Transverse colon (tissue), 4 donors: ENCODE measurements around the gene CACNA2D4. TPM values are rescaled to one million over a fixed set of nuclear protein-coding genes. Genes with fewer than 3 reads are reported as not detected.
A peak's percentile ranks its signal among the peaks of the same experiment; 100 is the strongest.

Experiments
- DNase-seq: peaks from one replicate; pipeline ENCODE4 v3.0.0-alpha.2; 2019
- H3K27ac ChIP-seq, 4 donors: fragments of 200-600 bp; sonication (generic); 2 replicates each; pipeline ENCODE4 v1.5.1; 2016 to 2018; ENCODE audit warnings: inconsistent platforms in 4 of 4
- H3K27me3 ChIP-seq: fragments of 200-600 bp; sonication (generic); 2 replicates; pipeline ENCODE4 v1.5.1; 2017; ENCODE audit warnings: inconsistent platforms
- H3K36me3 ChIP-seq, 4 donors: fragments of 200-600 bp; sonication (generic); 2 replicates each; pipeline ENCODE4 v1.5.1; 2017 to 2019; ENCODE audit warnings: inconsistent platforms in 4 of 4
- H3K4me1 ChIP-seq, 4 donors: fragments of 200-600 bp; sonication (generic); 2 replicates each; pipeline ENCODE4 v1.5.1; 2017 to 2020; ENCODE audit warnings: inconsistent platforms in 4 of 4
- H3K4me3 ChIP-seq, 4 donors: fragments of 200-600 bp; sonication (generic); 1 replicate in 1 of 4; 2 replicates in 3 of 4; pipeline versions ENCODE4 v1.5.1 to v1.6.1; 2017 to 2019; ENCODE audit warnings: inconsistent platforms in 4 of 4
- H3K9me3 ChIP-seq, 2 donors: fragments of 200-600 bp; sonication (generic); 2 replicates each; pipeline ENCODE4 v1.5.1; 2017 to 2019; ENCODE audit warnings: inconsistent platforms in 2 of 2
- EP300 ChIP-seq: sonication (generic); formaldehyde crosslinking; IDR thresholded peaks from one replicate; pipeline ENCODE4 v1.6.1; 2017; ENCODE audit warnings: antibody characterized with exemption, low read depth
- POLR2A ChIP-seq: fragments of 450-650 bp; IDR thresholded peaks from one replicate; pipeline ENCODE4 v1.6.1; 2016; ENCODE audit warnings: antibody characterized with exemption, mild to moderate bottlenecking, moderate library complexity
- POLR2AphosphoS5 ChIP-seq, 3 donors: sonication (generic); formaldehyde crosslinking; IDR thresholded peaks; one replicate each; pipeline ENCODE4 v1.6.1; 2016; ENCODE audit warnings: antibody characterized with exemption in 3 of 3
- WGBS, 2 donors: methylation state at CpG; one replicate each; pipeline ENCODE4 v1.1.5; 2018; ENCODE audit warnings: low coverage in 1 of 2; 5-methylcytosine and 5-hydroxymethylcytosine counted together
- in situ Hi-C, 4 donors: fragments of 200-750 bp; cut with MboI; loops; one replicate each; pipeline versions ENCODE4 v1.15.0 to v1.15.1; 2017; ENCODE audit warnings: low sequenced_read_pairs in 3 of 4, low pct_ligation_motif_present in 1 of 4, low pct_unique_long_range_greater_than_20kb in 1 of 4
- intact Hi-C: fragments of 100-400 bp; cut with DNase I; formaldehyde crosslinking; loops from one replicate; pipeline ENCODE4 v1.15.1; 2023; ENCODE audit warnings: low total_unique reads
- total RNA-seq, 4 donors: library from RNA; depleted of rRNA; stranded (reverse); fragments of >200 nt; gene quantifications; one replicate each; pipeline ENCODE4 v1.1.0, GENCODE V29; 2016
- TF ChIP-seq, protein P1 (sequence below), 5 experiments: fragments of 200-600 bp in 3 of 5; fragments of 450-650 bp in 2 of 5; sonication (generic) in 3 of 5; IDR thresholded peaks; 1 replicate in 2 of 5; 2 replicates in 3 of 5; pipeline ENCODE4 v1.5.1; 2016 to 2017; ENCODE audit warnings: antibody characterized with exemption in 5 of 5, inconsistent platforms in 3 of 5, mild to moderate bottlenecking in 2 of 5, moderate library complexity in 1 of 5

The CACNA2D4 gene
- total RNA-seq, 4 donors from 2014 or later: 6.5 to 22.8 (median 7.2) TPM; not detected in 1

DNA sequence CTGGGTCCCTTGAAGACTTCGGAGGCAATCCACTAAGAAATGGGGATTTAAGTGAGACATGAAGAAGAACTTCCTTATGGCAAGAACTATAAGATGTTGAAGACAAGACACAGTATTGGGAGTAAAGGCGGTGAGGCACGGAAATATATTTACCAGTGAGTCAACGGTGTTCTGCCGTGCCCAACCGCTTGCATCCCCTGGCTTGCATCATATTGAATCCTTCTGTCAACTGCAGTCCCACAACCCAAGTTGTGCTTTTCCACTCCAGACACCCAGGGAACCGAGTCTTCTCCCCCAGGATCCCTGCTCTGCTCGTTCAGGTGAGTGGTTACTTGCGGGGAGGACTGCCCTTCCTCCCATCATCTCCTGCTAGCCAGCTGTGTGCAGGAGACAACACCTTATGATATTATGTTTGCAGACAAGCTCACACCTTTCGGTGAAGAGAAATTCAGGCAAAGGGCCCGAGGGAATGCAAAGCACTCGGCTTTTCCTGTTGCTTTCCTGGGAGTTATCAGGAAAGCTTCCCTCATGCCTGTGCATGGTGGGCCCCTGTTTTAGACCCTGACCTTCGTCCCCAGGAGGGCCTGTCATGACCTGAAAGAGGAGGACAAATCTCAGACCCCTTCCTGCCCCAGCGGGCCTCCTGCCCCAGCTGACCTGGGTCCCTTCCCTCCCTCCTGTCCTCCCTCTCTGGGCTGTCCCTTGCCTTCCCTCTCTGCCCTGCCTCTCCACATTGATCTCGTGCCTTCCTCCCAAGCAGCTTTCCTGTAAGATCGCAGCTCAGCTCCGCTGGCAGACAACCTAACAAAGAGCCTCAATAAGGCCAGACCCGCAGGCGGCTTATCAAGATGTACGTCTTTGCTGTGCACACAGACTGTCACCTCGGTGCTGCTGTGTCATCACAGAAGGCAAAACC, 102.4 kb downstream of the CACNA2D4 start:
- in situ Hi-C loops: loop anchor here in 2 of 4 donors (25.0 kb wide), 1 partner anchor 221 kb away; no protein-coding TSS in a partner anchor
- H3K36me3 ChIP-seq: no peaks in the 10 kb centered on the region
- DNase-seq: no peak
- peaks cover 26% of the 10 kb centered on the region for H3K27me3 ChIP-seq
- WGBS, 2 donors: 41 to 57% methylated on average over 8 to 21 of the region's 21 CpGs
- no peak overlapping the region for H3K27ac ChIP-seq
- no peaks in the 10 kb centered on the region for H3K4me1 ChIP-seq
- H3K9me3 ChIP-seq: no peaks in the 10 kb centered on the region
- intact Hi-C loops: no loop called here
- no peak overlapping the region for H3K4me3 ChIP-seq
- TF ChIP-seq POLR2AphosphoS5 (IDR thresholded peaks at IDR 0.05) (no peak), POLR2A (no peak), EP300 (no peak)
- TF ChIP-seq, protein P1, sequence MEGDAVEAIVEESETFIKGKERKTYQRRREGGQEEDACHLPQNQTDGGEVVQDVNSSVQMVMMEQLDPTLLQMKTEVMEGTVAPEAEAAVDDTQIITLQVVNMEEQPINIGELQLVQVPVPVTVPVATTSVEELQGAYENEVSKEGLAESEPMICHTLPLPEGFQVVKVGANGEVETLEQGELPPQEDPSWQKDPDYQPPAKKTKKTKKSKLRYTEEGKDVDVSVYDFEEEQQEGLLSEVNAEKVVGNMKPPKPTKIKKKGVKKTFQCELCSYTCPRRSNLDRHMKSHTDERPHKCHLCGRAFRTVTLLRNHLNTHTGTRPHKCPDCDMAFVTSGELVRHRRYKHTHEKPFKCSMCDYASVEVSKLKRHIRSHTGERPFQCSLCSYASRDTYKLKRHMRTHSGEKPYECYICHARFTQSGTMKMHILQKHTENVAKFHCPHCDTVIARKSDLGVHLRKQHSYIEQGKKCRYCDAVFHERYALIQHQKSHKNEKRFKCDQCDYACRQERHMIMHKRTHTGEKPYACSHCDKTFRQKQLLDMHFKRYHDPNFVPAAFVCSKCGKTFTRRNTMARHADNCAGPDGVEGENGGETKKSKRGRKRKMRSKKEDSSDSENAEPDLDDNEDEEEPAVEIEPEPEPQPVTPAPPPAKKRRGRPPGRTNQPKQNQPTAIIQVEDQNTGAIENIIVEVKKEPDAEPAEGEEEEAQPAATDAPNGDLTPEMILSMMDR (IDR thresholded peaks at IDR 0.05): no peak

DNA sequence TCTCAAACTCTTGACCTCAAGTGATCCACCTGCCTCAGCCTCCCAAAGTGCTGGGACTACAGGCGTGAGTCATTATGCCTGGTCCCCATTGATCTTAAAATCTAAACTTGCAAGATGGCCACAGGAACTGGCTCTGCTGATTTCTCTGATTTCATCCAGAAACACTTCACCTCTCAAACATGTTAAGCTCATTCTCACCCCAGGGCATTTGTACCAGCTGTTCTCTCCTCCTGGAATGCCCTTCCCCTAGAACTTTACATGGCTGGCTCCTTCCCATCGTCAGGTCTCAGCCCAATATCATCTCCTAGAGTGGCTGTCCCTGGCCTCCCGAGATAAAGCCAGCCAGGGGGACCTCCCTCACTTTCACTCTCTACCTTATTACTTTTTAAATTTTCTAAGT, 103.3 kb downstream of the CACNA2D4 start:
- no peak for DNase-seq
- intact Hi-C loops (no loop called here), in situ Hi-C loops (loop anchor here in 2 of 4 donors (25.0 kb wide), 1 partner anchor 222 kb away; no protein-coding TSS in a partner anchor)
- WGBS, 2 donors: 73 to 100% methylated on average over 1 to 3 of the region's 3 CpGs
- H3K9me3 ChIP-seq: no peaks in the 10 kb centered on the region
- H3K36me3 ChIP-seq: no peaks in the 10 kb centered on the region
- TF ChIP-seq, protein P1 (IDR thresholded peaks at IDR 0.05): no peak
- TF ChIP-seq POLR2AphosphoS5 (IDR thresholded peaks at IDR 0.05) (no peak), EP300 (no peak), POLR2A (no peak)
- H3K4me3 ChIP-seq: no peak overlapping the region
- H3K27ac ChIP-seq: no peak overlapping the region
- H3K4me1 ChIP-seq: no peaks in the 10 kb centered on the region
- H3K27me3 ChIP-seq: peaks cover 16% of the 10 kb centered on the region

DNA sequence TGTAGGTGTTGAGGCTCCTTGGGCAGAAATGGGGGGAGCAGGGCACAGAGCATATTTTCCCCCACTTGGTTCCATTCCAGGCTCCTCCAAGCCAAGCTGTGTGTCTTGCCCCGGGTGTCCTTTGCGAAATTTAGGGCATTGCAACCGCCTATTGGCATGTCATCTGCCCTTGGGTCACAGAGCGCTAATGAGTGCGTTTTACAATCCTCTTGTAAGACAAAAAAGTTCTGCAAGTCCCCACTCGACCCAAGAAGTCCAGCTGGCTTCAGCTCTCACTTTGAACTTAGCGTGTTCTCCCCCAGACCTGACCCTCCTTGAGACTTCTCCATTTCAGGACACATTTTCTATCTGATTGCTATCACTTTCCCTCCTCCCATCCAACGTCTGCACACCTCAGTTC, 104.2 kb downstream of the CACNA2D4 start:
- Histone ChIP-seq H3K27ac (no peak overlapping the region), H3K4me3 (no peak overlapping the region), H3K36me3 (no peaks in the 10 kb centered on the region), H3K4me1 (no peaks in the 10 kb centered on the region), H3K27me3 (peaks cover 8% of the 10 kb centered on the region), H3K9me3 (no peaks in the 10 kb centered on the region)
- in situ Hi-C loops (loop anchor here in 2 of 4 donors (25.0 kb wide), 1 partner anchor 223 kb away; no protein-coding TSS in a partner anchor), intact Hi-C loops (no loop called here)
- TF ChIP-seq POLR2AphosphoS5 (IDR thresholded peaks at IDR 0.05) (no peak), EP300 (no peak), POLR2A (no peak)
- TF ChIP-seq, protein P1 (IDR thresholded peaks at IDR 0.05): no peak
- no peak for DNase-seq
- 74 to 76% methylated on average over 6 to 8 of the region's 8 CpGs for WGBS, 2 donors

DNA sequence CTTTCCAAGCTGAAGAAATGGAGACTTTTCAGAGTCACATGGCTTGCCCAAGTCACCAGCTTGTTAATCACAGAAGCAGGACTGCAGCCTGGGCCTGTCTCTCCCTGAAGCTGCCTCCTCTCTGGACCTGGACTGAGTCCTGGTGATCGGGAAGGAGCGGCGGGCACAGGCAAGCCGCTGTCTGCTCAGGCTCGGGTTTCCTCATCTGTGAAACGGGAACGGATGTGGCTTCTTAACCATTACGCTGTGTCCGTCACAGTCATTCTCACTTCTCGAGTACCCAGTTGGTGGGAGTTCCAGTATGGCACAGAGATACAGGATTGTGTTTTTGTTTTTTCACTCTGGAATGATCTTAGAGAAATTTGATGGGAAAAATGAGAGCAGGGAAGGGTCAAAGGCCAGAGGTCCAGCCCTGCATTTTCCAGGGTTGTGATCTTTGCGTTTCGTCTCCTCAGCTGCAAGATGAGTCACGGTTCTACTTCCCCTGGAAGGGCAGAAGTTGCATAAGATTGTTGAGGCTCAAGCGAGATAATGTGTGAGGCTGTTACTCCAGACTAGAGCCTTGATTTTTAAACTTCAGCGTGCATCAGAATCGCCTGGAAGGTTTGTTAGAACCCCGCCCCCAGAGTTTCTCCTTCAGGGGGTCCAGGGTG, 105.7 kb downstream of the CACNA2D4 start:
- Histone ChIP-seq H3K27ac (peak overlapping the region; percentile 35 to 57 (median 48)), H3K9me3 (no peaks in the 10 kb centered on the region), H3K27me3 (peaks cover 3% of the 10 kb centered on the region), H3K36me3 (no peaks in the 10 kb centered on the region), H3K4me1 (no peaks in the 10 kb centered on the region), H3K4me3 (no peak overlapping the region)
- in situ Hi-C loops: loop anchor here in 2 of 4 donors (25.0 kb wide), 1 partner anchor 225 kb away; no protein-coding TSS in a partner anchor
- no peak for DNase-seq
- TF ChIP-seq POLR2A: no peak
- TF ChIP-seq, protein P1 (IDR thresholded peaks at IDR 0.05): no peak
- TF ChIP-seq POLR2AphosphoS5 (IDR thresholded peaks at IDR 0.05): no peak
- no peak for TF ChIP-seq EP300
- intact Hi-C loops: no loop called here
- 62 to 76% methylated on average over 8 to 17 of the region's 17 CpGs for WGBS, 2 donors
